Fibroblast of skin of left biceps (primary cell): Measurements from ENCODE around the gene CPNE2.
"Not testable (repeated sequence)": the region's sequence is repeated elsewhere in the genome, so short reads cannot be mapped to it uniquely, and the experiment has no call there.

Source experiments
- DNase-seq, 2 experiments: peaks; one replicate each; pipeline ENCODE4 v3.0.0-alpha.2; 2013; ENCODE audit warnings: low read depth in 2 of 2

CPNE2 gene

GRCh38 chr16:57167538-57167937, 75.2 kb downstream of the CPNE2 start:
- DNase-seq = no peak

- DNase-seq = peak in 1 of 2 experiments; percentile 44
These were observed 75.6 kb downstream of the CPNE2 start for GRCh38 chr16:57167953-57168352.

- no peak for DNase-seq
These were observed 76.9 kb downstream of the CPNE2 start for GRCh38 chr16:57169327-57169726.

- no peak for DNase-seq
These were observed 80.4 kb downstream of the CPNE2 start for GRCh38 chr16:57172721-57173290.

GRCh38 chr16:57175896-57176295, 83.5 kb downstream of the CPNE2 start:
- no peak for DNase-seq

- DNase-seq = no peak
These were observed 85.8 kb downstream of the CPNE2 start for GRCh38 chr16:57178196-57178595.

- no peak for DNase-seq
These were observed 86.4 kb downstream of the CPNE2 start for GRCh38 chr16:57178793-57179212.

- no peak for DNase-seq
These were observed 86.9 kb downstream of the CPNE2 start for GRCh38 chr16:57179215-57179828.

- no peak for DNase-seq
These were observed 91.7 kb downstream of the CPNE2 start for GRCh38 chr16:57184113-57184512.

GRCh38 chr16:57184887-57185445, 92.6 kb downstream of the CPNE2 start:
- no peak for DNase-seq

GRCh38 chr16:57185446-57185944, 93.1 kb downstream of the CPNE2 start:
- DNase-seq = no peak

GRCh38 chr16:57185945-57186871, 93.8 kb downstream of the CPNE2 start, which contains the start of the genes PSME3IP1 and RSPRY1:
Gene PSME3IP1 (minus strand): TSS chr16:57186039. CDS start chr16:57173854, 12,185 bp downstream.
Gene RSPRY1 (plus strand): TSS chr16:57186329. CDS start chr16:57204659, 18,330 bp downstream.
- DNase-seq = peak; percentile 99

GRCh38 chr16:57186872-57187854, 94.8 kb downstream of the CPNE2 start:
- no peak for DNase-seq

- DNase-seq = not testable (repeated sequence)
These were observed 95.7 kb downstream of the CPNE2 start for GRCh38 chr16:57187902-57188710.

GRCh38 chr16:57188711-57189002, 96.3 kb downstream of the CPNE2 start:
- DNase-seq = no peak

GRCh38 chr16:57189527-57189926, 97.1 kb downstream of the CPNE2 start:
- not testable (repeated sequence) for DNase-seq

- DNase-seq = no peak
These were observed 97.8 kb downstream of the CPNE2 start for GRCh38 chr16:57190136-57190535.

GRCh38 chr16:57191056-57191571, 98.7 kb downstream of the CPNE2 start:
- no peak for DNase-seq

- DNase-seq = no peak
These were observed 99.8 kb downstream of the CPNE2 start for GRCh38 chr16:57192146-57192545.
